ENCODE data around the gene SPATA16. TPM values are rescaled to one million over a fixed set of nuclear protein-coding genes. Genes with fewer than 3 reads are reported as not detected.

Gene SPATA16
- total and polyA plus RNA-seq, 2 of the 13 experiments (the other 11 are each of a cell fraction or from before 2014, with no cell fraction given): not detected

- H4K20me1 ChIP-seq (ENCODE audit: insufficient read depth, low read length): no peaks in the 10 kb centered on the region
- no peak for TF ChIP-seq CENPX (CRISPR knock-in tag; IDR thresholded peaks at IDR 0.05)
- no peak for TF ChIP-seq ZNF121 (CRISPR knock-in tag; IDR thresholded peaks at IDR 0.05)
- TF ChIP-seq THRA (CRISPR knock-in tag; IDR thresholded peaks at IDR 0.05; ENCODE audit: borderline replicate concordance): no peak
- no peak for TF ChIP-seq TEAD2 (CRISPR knock-in tag; IDR thresholded peaks at IDR 0.05)
- TF ChIP-seq ZBTB26 (CRISPR knock-in tag; IDR thresholded peaks at IDR 0.05; ENCODE audit: borderline replicate concordance): no peak
- no peak for TF ChIP-seq SIX4 (CRISPR knock-in tag; IDR thresholded peaks at IDR 0.05)
- TF ChIP-seq KDM4B (CRISPR knock-in tag; IDR thresholded peaks at IDR 0.05): no peak
- no peak for TF ChIP-seq ZNF225 (CRISPR knock-in tag; IDR thresholded peaks at IDR 0.05)
- no peak for TF ChIP-seq POLR2A (IDR thresholded peaks at IDR 0.05; ENCODE audit: insufficient read depth in 1 of 2, low read depth in 2 of 2, low read length in 2 of 2)
- TF ChIP-seq ZNF263 (CRISPR knock-in tag; IDR thresholded peaks at IDR 0.05): no peak
- no peak for TF ChIP-seq RNF219 (CRISPR knock-in tag; IDR thresholded peaks at IDR 0.05)
- no peak for TF ChIP-seq ZNF552 (CRISPR knock-in tag; IDR thresholded peaks at IDR 0.05; ENCODE audit: borderline replicate concordance)
- H3K27me3 ChIP-seq (ENCODE audit: control insufficient read depth in 1 of 2, insufficient read depth in 2 of 2, low read length in 2 of 2): peaks cover 0 to 4% of the 10 kb centered on the region in 2 experiments; a peak in 1 of 5 replicates
- CTCF ChIA-PET (ENCODE audit: low intra/inter-chr PET ratio, low total read pairs): no interaction called here
- in situ Hi-C loops (cut with HindIII; ENCODE audit: extremely low pct_ligation_motif_present, low pct_unique_long_range_greater_than_20kb): no loop called here
- H3K9me3 ChIP-seq (ENCODE audit: low read length): no peaks in the 10 kb centered on the region
- DNase-seq (ENCODE audit: low spot score): no peak
- H3K27ac ChIP-seq (ENCODE audit: extremely low read length, insufficient read depth, low read length): no peak overlapping the region
- no peak for ATAC-seq
- no TSS peak for BruUV-seq (replicated peaks)
- WGBS (ENCODE audit: low lambda C conversion rate): 33% methylated on average over 3 of the region's 3 CpGs
- peaks cover 12% of the 10 kb centered on the region; the same call in 1 of the 2 replicates for H3K4me1 ChIP-seq (ENCODE audit: insufficient read depth, low read length)
- H3K4me3 ChIP-seq (replicated peaks in 1 of 3; ENCODE audit: insufficient read depth in 1 of 3, low read depth in 2 of 3, low read length in 3 of 3): peak overlapping the region in 1 of 3 experiments; percentile 60; a peak in 2 of 6 replicates
- H3K9ac ChIP-seq (ENCODE audit: insufficient read depth, low read depth, low read length): no peak overlapping the region
- H2AFZ ChIP-seq (ENCODE audit: low read length): peak overlapping the region; percentile 34
- POLR2A ChIA-PET: no interaction called here
- intact Hi-C loops (cut with micrococcal nuclease; ENCODE audit: unreplicated experiment): no loop called here
- FAIRE-seq: no peak
- no peaks in the 10 kb centered on the region for H3K36me3 ChIP-seq (replicated peaks in 1 of 2; ENCODE audit: control insufficient read depth in 1 of 2, insufficient read depth in 2 of 2, low read length in 2 of 2)
- peak overlapping the region; percentile 62 for H3K4me2 ChIP-seq (ENCODE audit: low read depth, low read length)
- H3K79me2 ChIP-seq (ENCODE audit: insufficient read depth, low read length): no peaks in the 10 kb centered on the region
Observed at GRCh38 chr3:173008978-173009377, 132.1 kb downstream of the SPATA16 start.
